G401 (cell line): ENCODE results near the gene CLOCK. TPM values are rescaled to one million over a fixed set of nuclear protein-coding genes. Genes with fewer than 3 reads are reported as not detected.
A peak's percentile ranks its signal among the peaks of the same experiment; 100 is the strongest.

ENCODE experiments used
- DNase-seq: peaks from one replicate; pipeline ENCODE4 v3.0.0-alpha.2; 2015; ENCODE audit warnings: low spot score
- in situ Hi-C: cut with HindIII; loops from 2 replicates; pipeline ENCODE4 v1.10.0; 2016; ENCODE audit warnings: low sequenced_read_pairs, mixed read lengths
- total RNA-seq: library from RNA; depleted of rRNA; stranded (reverse); fragments of >200 nt; shearing (Covaris generic); gene quantifications from 2 replicates; pipeline ENCODE4 v1.2.3, GENCODE V29; 2014

Gene CLOCK
- total RNA-seq, 1 experiment from 2014 or later = 14.3 TPM

GRCh38 chr4:55440786-55441185, 105.9 kb downstream of the CLOCK start:
- no peak for DNase-seq
- in situ Hi-C loops = no loop called here

DNA sequence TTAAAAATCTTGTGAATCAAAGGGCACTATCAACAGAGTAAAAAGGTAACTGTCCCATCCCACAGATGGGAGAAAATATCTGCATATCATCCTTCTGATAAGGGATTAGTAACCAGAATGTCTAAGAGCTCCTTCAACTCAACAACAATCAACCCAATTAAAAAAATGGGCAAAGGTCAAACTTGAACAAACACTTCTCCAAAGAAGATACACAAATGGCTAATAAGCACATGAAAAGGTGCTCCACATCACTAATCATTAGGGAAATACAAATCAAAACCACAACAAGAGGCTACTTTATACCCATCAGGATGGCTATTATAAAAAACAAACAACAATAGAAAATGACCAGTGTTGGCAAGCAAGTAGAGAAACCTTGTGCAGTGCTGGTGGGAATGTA, 107.7 kb downstream of the CLOCK start:
- no peak for DNase-seq
- in situ Hi-C loops = no loop called here

- in situ Hi-C loops = no loop called here
- DNase-seq = no peak
These were observed 108.4 kb downstream of the CLOCK start for GRCh38 chr4:55438314-55438713.

DNA sequence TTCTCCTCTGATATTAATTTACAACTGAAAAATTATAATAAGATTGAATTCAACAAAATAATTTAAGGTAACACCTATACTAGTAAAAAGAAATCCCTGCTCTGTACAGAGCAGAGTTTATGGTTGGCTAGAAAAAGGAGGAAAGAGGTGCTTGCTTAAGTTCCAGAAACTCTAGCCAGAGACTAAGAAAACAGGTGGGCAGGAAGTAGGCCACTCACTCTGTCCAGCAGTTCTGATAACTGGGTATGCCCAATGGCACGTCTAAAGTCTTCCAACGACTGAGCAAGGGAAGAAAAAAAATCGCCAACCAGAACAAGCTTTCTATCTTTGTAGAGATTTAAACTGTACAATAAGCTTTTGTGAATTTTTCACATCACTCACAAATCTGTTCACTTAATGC, 108.9 kb downstream of the CLOCK start:
- DNase-seq = no peak
- in situ Hi-C loops = no loop called here

DNA sequence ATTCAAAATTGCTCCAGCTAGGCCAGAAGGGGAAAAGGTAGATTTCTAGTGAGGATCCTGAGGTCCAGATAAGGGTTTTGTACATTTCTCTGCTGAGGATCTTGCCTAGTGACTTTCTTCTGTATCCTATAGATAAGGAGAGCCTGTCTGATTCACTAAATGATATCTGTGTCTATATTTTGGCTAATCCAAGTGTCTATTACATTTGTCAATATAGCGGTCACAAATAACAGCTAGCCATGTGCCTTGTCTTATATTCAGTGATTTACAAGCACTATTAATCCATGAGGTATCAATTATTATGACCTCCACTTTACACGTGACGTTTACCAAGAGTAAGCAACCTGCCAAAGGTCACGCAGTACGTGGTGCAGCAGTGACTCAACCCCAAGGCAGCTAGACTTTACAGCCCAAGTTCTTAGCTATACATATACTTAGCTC, 109.3 kb downstream of the CLOCK start:
- no peak for DNase-seq
- in situ Hi-C loops = no loop called here

DNA sequence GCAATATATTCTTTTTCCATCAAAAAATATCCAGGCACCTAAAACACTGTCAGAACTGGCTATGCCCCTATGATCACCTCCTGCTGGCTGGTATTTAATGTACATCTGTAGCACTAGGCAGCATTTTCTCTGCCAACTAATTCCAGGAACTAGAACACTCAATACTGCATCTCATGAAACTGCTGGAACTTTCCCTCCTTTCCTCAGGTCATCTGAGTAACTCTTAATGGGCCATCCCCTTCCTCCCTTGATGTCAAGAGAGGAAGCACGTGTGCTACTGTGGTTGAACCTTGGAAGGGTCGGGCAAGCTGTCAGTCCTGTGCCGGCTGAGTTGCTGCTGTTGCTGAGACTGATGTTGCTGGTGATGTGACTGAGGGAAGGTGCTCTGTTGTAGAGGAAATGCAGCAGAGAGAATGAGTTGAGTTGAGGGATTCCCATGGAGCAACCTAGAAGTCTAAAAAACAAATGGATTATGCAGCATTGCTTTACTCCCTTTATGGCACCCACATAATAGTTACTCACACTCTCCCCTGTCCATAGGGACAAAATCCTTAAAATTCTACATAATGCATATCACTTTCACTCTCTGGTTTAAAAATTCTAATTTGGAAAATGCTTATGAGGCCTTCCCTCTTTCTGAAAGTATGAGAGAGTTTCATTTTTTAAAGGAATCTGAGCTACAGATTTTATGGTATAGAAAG, 111.4 kb downstream of the CLOCK start:
- in situ Hi-C loops = no loop called here
- no peak for DNase-seq

DNA sequence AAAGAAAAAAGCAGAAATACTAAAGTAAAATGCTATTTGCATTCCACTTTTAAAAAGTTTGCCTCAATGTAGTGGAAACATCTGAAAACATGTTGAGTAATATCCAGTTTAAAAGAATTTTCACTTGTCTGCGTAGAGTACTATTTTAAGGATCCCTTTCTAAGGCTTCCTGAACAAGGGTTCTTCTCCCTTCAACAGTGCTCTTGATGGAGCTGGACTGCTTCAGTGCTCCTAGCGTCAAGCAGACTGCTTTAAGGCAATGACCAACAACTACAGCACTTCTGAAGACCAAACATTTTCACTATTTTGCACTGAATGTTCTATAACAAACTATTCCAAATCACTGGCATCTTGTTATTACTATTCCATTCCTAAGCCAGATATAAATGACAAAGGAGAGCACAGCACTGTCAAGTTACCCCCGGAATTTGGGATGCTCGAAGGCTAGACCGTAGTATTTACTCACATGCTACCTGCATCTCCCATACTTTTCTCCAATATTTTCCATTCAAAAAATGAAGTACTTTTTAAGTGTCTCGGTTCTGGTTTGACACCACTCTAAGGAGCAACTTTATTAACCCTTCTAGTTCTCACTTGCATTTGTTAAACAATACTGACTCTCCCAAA, 114.9 kb downstream of the CLOCK start:
- in situ Hi-C loops = no loop called here
- DNase-seq = no peak

- DNase-seq = no peak
- in situ Hi-C loops = no loop called here
These were observed 121.9 kb downstream of the CLOCK start for GRCh38 chr4:55424791-55425190.

DNA sequence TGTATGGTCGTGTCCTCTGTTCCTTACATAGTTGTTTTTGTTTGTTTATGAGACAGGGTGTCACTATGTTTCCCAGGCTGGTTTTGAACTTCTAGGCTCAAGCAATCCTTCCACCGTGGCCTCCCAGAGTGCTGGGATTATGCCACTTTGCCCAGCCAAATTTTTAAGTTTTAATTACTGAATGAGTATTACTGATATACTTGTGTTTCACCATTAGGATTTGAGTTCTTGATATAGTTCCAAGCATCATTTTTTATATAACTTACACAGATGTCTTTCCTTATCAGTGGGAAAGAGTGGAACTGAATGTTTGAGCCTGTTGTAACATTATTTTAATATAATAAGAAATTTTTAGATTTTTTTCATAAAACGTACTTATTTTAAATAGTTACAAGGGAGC, 130.5 kb downstream of the CLOCK start:
- in situ Hi-C loops = no loop called here
- no peak for DNase-seq

DNA sequence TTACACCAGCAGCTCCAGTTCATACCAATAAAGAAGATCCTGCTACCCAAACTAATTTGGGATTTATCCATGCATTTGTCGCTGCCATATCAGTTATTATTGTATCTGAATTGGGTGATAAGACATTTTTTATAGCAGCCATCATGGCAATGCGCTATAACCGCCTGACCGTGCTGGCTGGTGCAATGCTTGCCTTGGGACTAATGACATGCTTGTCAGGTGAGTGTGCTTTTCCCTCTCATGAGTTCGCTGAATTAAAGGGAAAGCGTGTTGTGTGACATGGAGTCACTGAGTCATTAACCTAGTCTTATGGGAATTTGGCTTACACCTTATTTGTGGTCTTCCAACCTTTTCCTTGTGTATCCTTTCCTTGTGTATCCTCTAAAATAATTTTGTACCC, 135.1 kb downstream of the CLOCK start:
- DNase-seq = no peak
- in situ Hi-C loops = no loop called here

GRCh38 chr4:55410431-55410830, 136.3 kb downstream of the CLOCK start:
- in situ Hi-C loops = no loop called here
- DNase-seq = no peak

GRCh38 chr4:55409468-55410171, 137.1 kb downstream of the CLOCK start:
- DNase-seq = peak; percentile 23
- in situ Hi-C loops = no loop called here

DNA sequence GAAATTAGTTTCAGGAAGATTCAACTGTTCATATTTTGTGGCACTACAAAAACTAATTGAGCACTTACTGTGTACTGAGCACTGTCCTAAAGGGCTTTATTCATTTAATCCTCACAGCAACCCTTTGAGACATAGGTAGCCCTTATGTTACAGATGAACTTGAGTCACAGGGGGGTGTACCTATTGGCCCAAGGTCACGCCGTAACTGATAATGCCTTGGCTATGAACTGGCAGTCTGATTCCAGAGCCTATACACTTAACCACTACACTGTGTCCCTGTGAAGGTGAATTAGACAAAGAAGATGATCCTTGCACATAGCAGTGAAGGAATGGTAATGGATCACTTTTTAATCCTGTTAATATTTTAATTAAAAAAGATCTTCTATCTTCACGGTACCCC, 138.9 kb downstream of the CLOCK start:
- DNase-seq = no peak
- in situ Hi-C loops = no loop called here

DNA sequence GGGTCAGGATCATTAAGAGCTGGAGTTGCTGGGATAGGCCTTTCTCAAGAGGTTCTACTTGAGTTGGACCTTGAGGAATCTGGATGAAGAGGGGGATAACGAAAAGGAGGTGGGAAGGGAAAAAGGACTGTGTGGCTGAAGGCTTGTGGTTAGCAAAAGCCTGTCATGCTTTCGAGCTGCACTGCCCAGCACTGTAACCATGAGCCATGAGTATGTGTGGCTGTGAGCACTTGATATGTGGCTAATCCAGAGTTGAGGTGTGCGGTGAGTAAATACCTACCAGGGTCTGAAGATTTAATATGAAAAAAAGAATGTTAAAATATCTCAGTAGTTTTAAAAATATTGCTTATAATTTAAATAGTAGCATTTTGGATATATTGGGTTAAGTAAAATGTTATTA, 139.6 kb downstream of the CLOCK start:
- DNase-seq = no peak
- in situ Hi-C loops = no loop called here

GRCh38 chr4:55406545-55406944, 140.2 kb downstream of the CLOCK start:
- in situ Hi-C loops = no loop called here
- DNase-seq = no peak

DNA sequence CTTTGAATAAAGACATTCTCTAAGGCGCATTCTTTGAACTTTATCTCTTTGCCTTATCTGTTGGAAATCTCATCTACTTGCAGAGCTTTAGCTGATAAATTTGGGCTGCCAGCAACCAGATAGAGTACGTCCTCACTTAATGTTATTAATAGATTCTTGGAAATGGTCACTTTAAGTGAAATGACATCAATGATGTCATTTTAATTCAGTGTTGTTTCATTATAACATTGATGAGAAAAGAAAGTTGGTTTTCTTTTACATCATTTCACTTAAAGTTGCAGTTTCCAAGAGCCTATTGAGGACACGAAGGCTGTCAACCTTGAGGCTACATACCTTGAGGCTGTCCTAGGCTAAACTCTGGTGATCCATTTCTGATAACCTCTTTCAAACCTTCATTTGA, 141.6 kb downstream of the CLOCK start:
- in situ Hi-C loops = no loop called here
- DNase-seq = no peak

DNA sequence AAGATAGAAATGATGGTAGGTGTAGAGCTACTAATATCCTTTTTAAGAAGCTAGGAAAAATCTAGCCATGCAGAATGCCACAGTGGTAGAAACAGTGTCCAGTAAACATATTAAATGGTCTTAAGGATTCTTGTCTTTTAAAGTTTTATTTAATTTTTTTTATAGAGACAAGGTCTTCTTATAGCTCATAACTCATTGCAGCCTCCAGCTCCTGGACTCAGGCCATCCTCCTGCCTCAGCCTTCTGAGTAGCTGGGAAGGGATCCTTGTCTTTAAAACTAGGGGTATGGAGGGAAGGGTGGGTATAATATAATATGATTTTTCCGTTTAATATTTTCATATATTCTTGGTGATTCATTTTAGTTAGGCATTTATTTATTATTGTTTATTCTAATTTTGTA, 147.1 kb downstream of the CLOCK start:
- no peak for DNase-seq
- in situ Hi-C loops = no loop called here

DNA sequence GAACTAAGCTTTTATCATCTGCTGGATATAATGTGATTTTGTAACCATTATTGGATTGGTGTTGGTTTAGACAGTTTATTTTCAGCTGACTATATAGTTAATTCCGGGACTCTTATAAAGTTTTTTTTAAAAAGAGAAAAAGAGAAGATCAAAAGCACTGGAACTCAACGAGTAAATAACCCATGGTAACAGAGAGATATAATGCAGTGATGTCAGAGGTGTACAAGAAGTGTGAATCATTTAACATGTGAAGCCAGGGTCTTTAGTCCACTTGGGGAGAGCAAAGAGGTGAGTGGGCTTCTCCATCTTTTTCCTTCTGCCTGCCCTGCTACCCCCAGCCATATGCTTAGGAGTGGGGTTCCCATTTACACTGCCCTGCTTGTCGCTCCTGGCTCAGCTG, 147.7 kb downstream of the CLOCK start:
- in situ Hi-C loops = no loop called here

DNA sequence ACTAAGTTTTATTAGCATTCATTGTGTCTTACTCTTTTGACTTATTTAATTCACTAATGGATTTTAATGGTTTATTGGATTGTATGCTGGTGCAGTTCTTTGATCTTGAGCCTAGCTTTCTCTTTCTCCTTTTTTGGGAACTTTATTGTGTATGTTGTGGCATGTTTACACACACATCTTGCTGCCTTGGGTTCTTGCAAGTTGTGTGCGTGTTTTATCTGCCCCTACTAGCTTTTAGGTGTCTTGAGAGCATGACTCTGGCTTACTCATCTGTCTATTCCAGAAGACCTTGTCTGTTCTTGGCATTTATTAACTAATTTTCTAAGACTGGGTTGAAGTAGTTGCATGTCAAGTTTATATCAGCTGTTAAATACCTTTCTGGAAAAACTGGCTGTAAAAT, 148.2 kb downstream of the CLOCK start:
- in situ Hi-C loops = no loop called here
- DNase-seq = no peak

More for the DNA sequence above, 147.7 kb downstream of the CLOCK start:
- peak; percentile 6 for DNase-seq

- DNase-seq = no peak
- in situ Hi-C loops = no loop called here
These were observed 149.0 kb downstream of the CLOCK start for GRCh38 chr4:55397520-55398321.
